ENCODE results near the gene HS6ST3. TPM values are rescaled to one million over a fixed set of nuclear protein-coding genes. Genes with fewer than 3 reads are reported as not detected.

HS6ST3 gene
- total and polyA plus RNA-seq, 9 donors = 0.08 to 0.80 (median 0.15) TPM

GRCh38 chr13:96804174-96804573, 714.3 kb downstream of the HS6ST3 start:
- 51% methylated on average over 3 of the region's 6 CpGs for WGBS (ENCODE audit: insufficient coverage)
- no peaks in the 10 kb centered on the region for H3K36me3 ChIP-seq (ENCODE audit: control insufficient read depth, insufficient read depth, low read length)
- no peak overlapping the region for H3K4me3 ChIP-seq (ENCODE audit: low read length)
- no peak overlapping the region for H3K27ac ChIP-seq (ENCODE audit: low read length)
- no peaks in the 10 kb centered on the region for H3K4me1 ChIP-seq (ENCODE audit: control insufficient read depth, insufficient read depth, low read length)
- no peak for DNase-seq
- H3K9me3 ChIP-seq (replicated peaks; ENCODE audit: control insufficient read depth, low read depth, low read length) = no peaks in the 10 kb centered on the region
- H3K27me3 ChIP-seq (ENCODE audit: control insufficient read depth, insufficient read depth, low read length) = no peaks in the 10 kb centered on the region

GRCh38 chr13:96806746-96807145, 716.8 kb downstream of the HS6ST3 start:
- H3K36me3 ChIP-seq (ENCODE audit: control insufficient read depth, insufficient read depth, low read length) = no peaks in the 10 kb centered on the region
- no peak overlapping the region for H3K4me3 ChIP-seq (ENCODE audit: low read length)
- H3K27me3 ChIP-seq (ENCODE audit: control insufficient read depth, insufficient read depth, low read length) = no peaks in the 10 kb centered on the region
- 67% methylated on average over 1 of the region's 3 CpGs for WGBS (ENCODE audit: insufficient coverage)
- H3K4me1 ChIP-seq (ENCODE audit: control insufficient read depth, insufficient read depth, low read length) = no peaks in the 10 kb centered on the region
- DNase-seq = no peak
- H3K9me3 ChIP-seq (replicated peaks; ENCODE audit: control insufficient read depth, low read depth, low read length) = no peaks in the 10 kb centered on the region
- H3K27ac ChIP-seq (ENCODE audit: low read length) = no peak overlapping the region

- DNase-seq = no peak
- Histone ChIP-seq H3K4me3 (ENCODE audit: low read length) (no peak overlapping the region), H3K36me3 (ENCODE audit: control insufficient read depth, insufficient read depth, low read length) (no peaks in the 10 kb centered on the region), H3K9me3 (replicated peaks; ENCODE audit: control insufficient read depth, low read depth, low read length) (no peaks in the 10 kb centered on the region), H3K27me3 (ENCODE audit: control insufficient read depth, insufficient read depth, low read length) (no peaks in the 10 kb centered on the region), H3K27ac (ENCODE audit: low read length) (no peak overlapping the region), H3K4me1 (ENCODE audit: control insufficient read depth, insufficient read depth, low read length) (no peaks in the 10 kb centered on the region)
- 77% methylated on average over 4 of the region's 5 CpGs for WGBS (ENCODE audit: insufficient coverage)
These were observed 719.6 kb downstream of the HS6ST3 start for GRCh38 chr13:96809366-96810096.

- H3K27me3 ChIP-seq (ENCODE audit: control insufficient read depth, insufficient read depth, low read length) = no peaks in the 10 kb centered on the region
- no peaks in the 10 kb centered on the region for H3K4me1 ChIP-seq (ENCODE audit: control insufficient read depth, insufficient read depth, low read length)
- H3K4me3 ChIP-seq (ENCODE audit: low read length) = no peak overlapping the region
- no peaks in the 10 kb centered on the region for H3K36me3 ChIP-seq (ENCODE audit: control insufficient read depth, insufficient read depth, low read length)
- H3K27ac ChIP-seq (ENCODE audit: low read length) = no peak overlapping the region
- WGBS (ENCODE audit: insufficient coverage) = 60% methylated on average over 1 of the region's 4 CpGs
- no peaks in the 10 kb centered on the region for H3K9me3 ChIP-seq (replicated peaks; ENCODE audit: control insufficient read depth, low read depth, low read length)
- no peak for DNase-seq
These were observed 720.2 kb downstream of the HS6ST3 start for GRCh38 chr13:96810104-96810503.

- H3K36me3 ChIP-seq (ENCODE audit: control insufficient read depth, insufficient read depth, low read length) = no peaks in the 10 kb centered on the region
- no peak overlapping the region for H3K27ac ChIP-seq (ENCODE audit: low read length)
- H3K9me3 ChIP-seq (replicated peaks; ENCODE audit: control insufficient read depth, low read depth, low read length) = no peaks in the 10 kb centered on the region
- H3K4me1 ChIP-seq (ENCODE audit: control insufficient read depth, insufficient read depth, low read length) = no peaks in the 10 kb centered on the region
- no CpG with 5 or more reads among the region's 5 CpGs for WGBS (ENCODE audit: insufficient coverage)
- no peak for DNase-seq
- H3K27me3 ChIP-seq (ENCODE audit: control insufficient read depth, insufficient read depth, low read length) = no peaks in the 10 kb centered on the region
- H3K4me3 ChIP-seq (ENCODE audit: low read length) = no peak overlapping the region
These were observed 721.1 kb downstream of the HS6ST3 start for GRCh38 chr13:96811049-96811448.

GRCh38 chr13:96816261-96816660, 726.4 kb downstream of the HS6ST3 start:
- Histone ChIP-seq H3K4me3 (ENCODE audit: low read length) (no peak overlapping the region), H3K36me3 (ENCODE audit: control insufficient read depth, insufficient read depth, low read length) (no peaks in the 10 kb centered on the region), H3K4me1 (ENCODE audit: control insufficient read depth, insufficient read depth, low read length) (no peaks in the 10 kb centered on the region), H3K27me3 (ENCODE audit: control insufficient read depth, insufficient read depth, low read length) (no peaks in the 10 kb centered on the region), H3K9me3 (replicated peaks; ENCODE audit: control insufficient read depth, low read depth, low read length) (no peaks in the 10 kb centered on the region), H3K27ac (ENCODE audit: low read length) (no peak overlapping the region)
- no peak for DNase-seq
- WGBS (ENCODE audit: insufficient coverage) = 48% methylated on average over 2 of the region's 4 CpGs

GRCh38 chr13:96816874-96817273, 727.0 kb downstream of the HS6ST3 start:
- no peak for DNase-seq
- Histone ChIP-seq H3K9me3 (replicated peaks; ENCODE audit: control insufficient read depth, low read depth, low read length) (no peaks in the 10 kb centered on the region), H3K4me3 (ENCODE audit: low read length) (no peak overlapping the region), H3K4me1 (ENCODE audit: control insufficient read depth, insufficient read depth, low read length) (no peaks in the 10 kb centered on the region), H3K36me3 (ENCODE audit: control insufficient read depth, insufficient read depth, low read length) (no peaks in the 10 kb centered on the region), H3K27me3 (ENCODE audit: control insufficient read depth, insufficient read depth, low read length) (no peaks in the 10 kb centered on the region), H3K27ac (ENCODE audit: low read length) (no peak overlapping the region)
- WGBS (ENCODE audit: insufficient coverage) = 69% methylated on average over 5 of the region's 9 CpGs

GRCh38 chr13:96817336-96817941, 727.5 kb downstream of the HS6ST3 start:
- no peak overlapping the region for H3K27ac ChIP-seq (ENCODE audit: low read length)
- no peaks in the 10 kb centered on the region for H3K36me3 ChIP-seq (ENCODE audit: control insufficient read depth, insufficient read depth, low read length)
- H3K4me3 ChIP-seq (ENCODE audit: low read length) = no peak overlapping the region
- no peak for DNase-seq
- no peaks in the 10 kb centered on the region for H3K9me3 ChIP-seq (replicated peaks; ENCODE audit: control insufficient read depth, low read depth, low read length)
- no peaks in the 10 kb centered on the region for H3K4me1 ChIP-seq (ENCODE audit: control insufficient read depth, insufficient read depth, low read length)
- no peaks in the 10 kb centered on the region for H3K27me3 ChIP-seq (ENCODE audit: control insufficient read depth, insufficient read depth, low read length)
- WGBS (ENCODE audit: insufficient coverage) = no CpG with 5 or more reads among the region's 4 CpGs

GRCh38 chr13:96819375-96819774, 729.5 kb downstream of the HS6ST3 start:
- no peaks in the 10 kb centered on the region for H3K27me3 ChIP-seq (ENCODE audit: control insufficient read depth, insufficient read depth, low read length)
- no peak for DNase-seq
- H3K36me3 ChIP-seq (ENCODE audit: control insufficient read depth, insufficient read depth, low read length) = no peaks in the 10 kb centered on the region
- H3K4me3 ChIP-seq (ENCODE audit: low read length) = no peak overlapping the region
- H3K27ac ChIP-seq (ENCODE audit: low read length) = no peak overlapping the region
- H3K9me3 ChIP-seq (replicated peaks; ENCODE audit: control insufficient read depth, low read depth, low read length) = no peaks in the 10 kb centered on the region
- no CpG with 5 or more reads among the region's 5 CpGs for whole genome bisulfite sequencing (ENCODE audit: insufficient coverage)
- H3K4me1 ChIP-seq (ENCODE audit: control insufficient read depth, insufficient read depth, low read length) = no peaks in the 10 kb centered on the region

GRCh38 chr13:96821381-96821780, 731.5 kb downstream of the HS6ST3 start:
- WGBS (ENCODE audit: insufficient coverage) = no CpG with 5 or more reads among the region's 1 CpG
- Histone ChIP-seq H3K27ac (ENCODE audit: low read length) (no peak overlapping the region), H3K9me3 (replicated peaks; ENCODE audit: control insufficient read depth, low read depth, low read length) (no peaks in the 10 kb centered on the region)

More at GRCh38 chr13:96821381-96821780, 731.5 kb downstream of the HS6ST3 start:
- Histone ChIP-seq H3K4me3 (ENCODE audit: low read length) (no peak overlapping the region), H3K27me3 (ENCODE audit: control insufficient read depth, insufficient read depth, low read length) (no peaks in the 10 kb centered on the region), H3K4me1 (ENCODE audit: control insufficient read depth, insufficient read depth, low read length) (no peaks in the 10 kb centered on the region), H3K36me3 (ENCODE audit: control insufficient read depth, insufficient read depth, low read length) (no peaks in the 10 kb centered on the region)
- DNase-seq = no peak
